Measurements from ENCODE around the gene ALG12. TPM values are rescaled to one million over a fixed set of nuclear protein-coding genes. Genes with fewer than 3 reads are reported as not detected.

Gene ALG12
- total and polyA plus RNA-seq, 2 of the 13 experiments (the other 11 are each of a cell fraction or from before 2014, with no cell fraction given) = 7.8 to 15.8 TPM

- no peak for TF ChIP-seq ZNF556 (CRISPR knock-in tag; IDR thresholded peaks at IDR 0.05; ENCODE audit: borderline replicate concordance)
- no peak for TF ChIP-seq U2AF1 (optimal IDR thresholded peaks at IDR 0.05; ENCODE audit: low read depth, low read length)
- TF ChIP-seq NCOA1 (CRISPR knock-in tag; IDR thresholded peaks at IDR 0.05) = no peak
- TF ChIP-seq ZFAT (CRISPR knock-in tag; conservative IDR thresholded peaks at IDR 0.05) = no peak
- no peak for TF ChIP-seq HES4 (CRISPR knock-in tag; IDR thresholded peaks at IDR 0.05; ENCODE audit: borderline replicate concordance)
- TF ChIP-seq KDM5B (CRISPR knock-in tag; IDR thresholded peaks at IDR 0.05; ENCODE audit: borderline replicate concordance) = peak; percentile 61; the same call in 1 of the 2 replicates
- TF ChIP-seq ZC3H13 (CRISPR knock-in tag; IDR thresholded peaks at IDR 0.05) = 0 out of 2 replicates have a peak, but pooled peaks have one; percentile 41
- 0 out of 2 replicates have a peak, but pooled peaks have one; percentile 26 for TF ChIP-seq IRF9 (CRISPR knock-in tag; IDR thresholded peaks at IDR 0.05; ENCODE audit: borderline replicate concordance)
- no peak for TF ChIP-seq ZNF20 (CRISPR knock-in tag; IDR thresholded peaks at IDR 0.05)
- TF ChIP-seq ZNF317 (CRISPR knock-in tag; IDR thresholded peaks at IDR 0.05) = peak; percentile 60; the same call in 1 of the 2 replicates
- no peak for TF ChIP-seq SIX1 (CRISPR knock-in tag; IDR thresholded peaks at IDR 0.05; ENCODE audit: borderline replicate concordance)
- no peak for TF ChIP-seq TOPORS (CRISPR knock-in tag; IDR thresholded peaks at IDR 0.05)
- no peak for TF ChIP-seq ZNF713 (CRISPR knock-in tag; IDR thresholded peaks at IDR 0.05)
- no peak for TF ChIP-seq ZNF720 (CRISPR knock-in tag; IDR thresholded peaks at IDR 0.05)
Measured at GRCh38 chr22:49941507-49942316, 23.5 kb upstream of the ALG12 start (continued).
